Measurements from ENCODE around the gene PRKX. TPM values are rescaled to one million over a fixed set of nuclear protein-coding genes. Genes with fewer than 3 reads are reported as not detected.

Gene PRKX
- total and polyA plus RNA-seq, 2 of the 8 experiments (the other 6 are each of a cell fraction or from before 2014, with no cell fraction given), result 19.4 to 55.3 TPM

DNA sequence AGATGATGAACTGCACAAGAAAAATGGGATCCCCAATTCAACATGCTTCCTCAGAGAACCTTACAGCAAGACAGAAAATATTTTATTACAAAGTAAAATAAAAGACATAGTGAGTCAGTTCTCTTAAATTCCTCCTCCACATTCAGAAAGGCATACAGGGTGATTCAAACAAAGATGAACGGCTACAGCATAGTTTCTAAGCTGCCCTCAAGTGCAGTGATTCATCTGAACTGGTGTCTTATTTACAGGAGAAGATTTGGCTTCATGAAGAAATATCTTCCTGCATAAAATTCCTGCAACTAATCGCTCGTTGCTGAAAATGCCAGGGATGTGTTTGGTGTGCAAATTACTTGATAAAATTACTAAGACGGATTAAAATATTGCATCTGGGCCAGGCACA, 103.6 kb downstream of the PRKX start (continued):
- TF ChIP-seq, protein P1, sequence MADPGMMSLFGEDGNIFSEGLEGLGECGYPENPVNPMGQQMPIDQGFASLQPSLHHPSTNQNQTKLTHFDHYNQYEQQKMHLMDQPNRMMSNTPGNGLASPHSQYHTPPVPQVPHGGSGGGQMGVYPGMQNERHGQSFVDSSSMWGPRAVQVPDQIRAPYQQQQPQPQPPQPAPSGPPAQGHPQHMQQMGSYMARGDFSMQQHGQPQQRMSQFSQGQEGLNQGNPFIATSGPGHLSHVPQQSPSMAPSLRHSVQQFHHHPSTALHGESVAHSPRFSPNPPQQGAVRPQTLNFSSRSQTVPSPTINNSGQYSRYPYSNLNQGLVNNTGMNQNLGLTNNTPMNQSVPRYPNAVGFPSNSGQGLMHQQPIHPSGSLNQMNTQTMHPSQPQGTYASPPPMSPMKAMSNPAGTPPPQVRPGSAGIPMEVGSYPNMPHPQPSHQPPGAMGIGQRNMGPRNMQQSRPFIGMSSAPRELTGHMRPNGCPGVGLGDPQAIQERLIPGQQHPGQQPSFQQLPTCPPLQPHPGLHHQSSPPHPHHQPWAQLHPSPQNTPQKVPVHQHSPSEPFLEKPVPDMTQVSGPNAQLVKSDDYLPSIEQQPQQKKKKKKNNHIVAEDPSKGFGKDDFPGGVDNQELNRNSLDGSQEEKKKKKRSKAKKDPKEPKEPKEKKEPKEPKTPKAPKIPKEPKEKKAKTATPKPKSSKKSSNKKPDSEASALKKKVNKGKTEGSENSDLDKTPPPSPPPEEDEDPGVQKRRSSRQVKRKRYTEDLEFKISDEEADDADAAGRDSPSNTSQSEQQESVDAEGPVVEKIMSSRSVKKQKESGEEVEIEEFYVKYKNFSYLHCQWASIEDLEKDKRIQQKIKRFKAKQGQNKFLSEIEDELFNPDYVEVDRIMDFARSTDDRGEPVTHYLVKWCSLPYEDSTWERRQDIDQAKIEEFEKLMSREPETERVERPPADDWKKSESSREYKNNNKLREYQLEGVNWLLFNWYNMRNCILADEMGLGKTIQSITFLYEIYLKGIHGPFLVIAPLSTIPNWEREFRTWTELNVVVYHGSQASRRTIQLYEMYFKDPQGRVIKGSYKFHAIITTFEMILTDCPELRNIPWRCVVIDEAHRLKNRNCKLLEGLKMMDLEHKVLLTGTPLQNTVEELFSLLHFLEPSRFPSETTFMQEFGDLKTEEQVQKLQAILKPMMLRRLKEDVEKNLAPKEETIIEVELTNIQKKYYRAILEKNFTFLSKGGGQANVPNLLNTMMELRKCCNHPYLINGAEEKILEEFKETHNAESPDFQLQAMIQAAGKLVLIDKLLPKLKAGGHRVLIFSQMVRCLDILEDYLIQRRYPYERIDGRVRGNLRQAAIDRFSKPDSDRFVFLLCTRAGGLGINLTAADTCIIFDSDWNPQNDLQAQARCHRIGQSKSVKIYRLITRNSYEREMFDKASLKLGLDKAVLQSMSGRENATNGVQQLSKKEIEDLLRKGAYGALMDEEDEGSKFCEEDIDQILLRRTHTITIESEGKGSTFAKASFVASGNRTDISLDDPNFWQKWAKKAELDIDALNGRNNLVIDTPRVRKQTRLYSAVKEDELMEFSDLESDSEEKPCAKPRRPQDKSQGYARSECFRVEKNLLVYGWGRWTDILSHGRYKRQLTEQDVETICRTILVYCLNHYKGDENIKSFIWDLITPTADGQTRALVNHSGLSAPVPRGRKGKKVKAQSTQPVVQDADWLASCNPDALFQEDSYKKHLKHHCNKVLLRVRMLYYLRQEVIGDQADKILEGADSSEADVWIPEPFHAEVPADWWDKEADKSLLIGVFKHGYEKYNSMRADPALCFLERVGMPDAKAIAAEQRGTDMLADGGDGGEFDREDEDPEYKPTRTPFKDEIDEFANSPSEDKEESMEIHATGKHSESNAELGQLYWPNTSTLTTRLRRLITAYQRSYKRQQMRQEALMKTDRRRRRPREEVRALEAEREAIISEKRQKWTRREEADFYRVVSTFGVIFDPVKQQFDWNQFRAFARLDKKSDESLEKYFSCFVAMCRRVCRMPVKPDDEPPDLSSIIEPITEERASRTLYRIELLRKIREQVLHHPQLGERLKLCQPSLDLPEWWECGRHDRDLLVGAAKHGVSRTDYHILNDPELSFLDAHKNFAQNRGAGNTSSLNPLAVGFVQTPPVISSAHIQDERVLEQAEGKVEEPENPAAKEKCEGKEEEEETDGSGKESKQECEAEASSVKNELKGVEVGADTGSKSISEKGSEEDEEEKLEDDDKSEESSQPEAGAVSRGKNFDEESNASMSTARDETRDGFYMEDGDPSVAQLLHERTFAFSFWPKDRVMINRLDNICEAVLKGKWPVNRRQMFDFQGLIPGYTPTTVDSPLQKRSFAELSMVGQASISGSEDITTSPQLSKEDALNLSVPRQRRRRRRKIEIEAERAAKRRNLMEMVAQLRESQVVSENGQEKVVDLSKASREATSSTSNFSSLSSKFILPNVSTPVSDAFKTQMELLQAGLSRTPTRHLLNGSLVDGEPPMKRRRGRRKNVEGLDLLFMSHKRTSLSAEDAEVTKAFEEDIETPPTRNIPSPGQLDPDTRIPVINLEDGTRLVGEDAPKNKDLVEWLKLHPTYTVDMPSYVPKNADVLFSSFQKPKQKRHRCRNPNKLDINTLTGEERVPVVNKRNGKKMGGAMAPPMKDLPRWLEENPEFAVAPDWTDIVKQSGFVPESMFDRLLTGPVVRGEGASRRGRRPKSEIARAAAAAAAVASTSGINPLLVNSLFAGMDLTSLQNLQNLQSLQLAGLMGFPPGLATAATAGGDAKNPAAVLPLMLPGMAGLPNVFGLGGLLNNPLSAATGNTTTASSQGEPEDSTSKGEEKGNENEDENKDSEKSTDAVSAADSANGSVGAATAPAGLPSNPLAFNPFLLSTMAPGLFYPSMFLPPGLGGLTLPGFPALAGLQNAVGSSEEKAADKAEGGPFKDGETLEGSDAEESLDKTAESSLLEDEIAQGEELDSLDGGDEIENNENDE (IDR thresholded peaks at IDR 0.05; ENCODE audit: insufficient replicate concordance, low read length), result no peak
- TF ChIP-seq, protein P2, sequence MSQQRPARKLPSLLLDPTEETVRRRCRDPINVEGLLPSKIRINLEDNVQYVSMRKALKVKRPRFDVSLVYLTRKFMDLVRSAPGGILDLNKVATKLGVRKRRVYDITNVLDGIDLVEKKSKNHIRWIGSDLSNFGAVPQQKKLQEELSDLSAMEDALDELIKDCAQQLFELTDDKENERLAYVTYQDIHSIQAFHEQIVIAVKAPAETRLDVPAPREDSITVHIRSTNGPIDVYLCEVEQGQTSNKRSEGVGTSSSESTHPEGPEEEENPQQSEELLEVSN (IDR thresholded peaks at IDR 0.05), result no peak
- no peak for TF ChIP-seq SP4 (IDR thresholded peaks at IDR 0.05; ENCODE audit: low read length)
- no peak for TF ChIP-seq POLR2AphosphoS5 (IDR thresholded peaks at IDR 0.05; ENCODE audit: low read depth, low read length)
- TF ChIP-seq CEBPB (IDR thresholded peaks at IDR 0.05; ENCODE audit: low read depth, low read length), result no peak
- no peak for TF ChIP-seq SP1 (IDR thresholded peaks at IDR 0.05; ENCODE audit: low read depth, low read length)
- TF ChIP-seq CBX5 (IDR thresholded peaks at IDR 0.05; ENCODE audit: low read depth, low read length), result no peak
- TF ChIP-seq ZNF274 (IDR thresholded peaks at IDR 0.05; ENCODE audit: borderline replicate concordance, extremely low read depth, low read length), result no peak
- TF ChIP-seq MAFK (IDR thresholded peaks at IDR 0.05; ENCODE audit: low read depth, low read length), result no peak
- TF ChIP-seq KDM5A (IDR thresholded peaks at IDR 0.05; ENCODE audit: low read length), result no peak
- TF ChIP-seq MAX (IDR thresholded peaks at IDR 0.05), result no peak
- TF ChIP-seq FOSL1 (IDR thresholded peaks at IDR 0.05; ENCODE audit: insufficient read depth, low read depth, low read length), result no peak
